Common myeloid progenitor, CD34-positive (primary cell): ENCODE measurements around the gene MAGI1.

Experiments
- CTCF ChIA-PET: fragments of 350-600 bp; sonication (Branson Sonifier 250); formaldehyde crosslinking; loops from one replicate; lab custom pipeline; 2021; ENCODE audit warnings: antibody characterized with exemption; lab: Charles Lee
- POLR2A ChIA-PET: fragments of 350-600 bp; sonication (Branson Sonifier 250); formaldehyde crosslinking; loops from one replicate; lab custom pipeline; 2021; ENCODE audit warnings: antibody characterized with exemption; lab: Charles Lee
- DNase-seq, 3 donors: peaks; one replicate each; pipeline versions ENCODE4 v3.0.0 to v3.0.0-alpha.2; 2013
- H3K27ac ChIP-seq, 2 experiments: 1 replicate in 1 of 2; 2 replicates in 1 of 2; pipeline ENCODE4 v1.7.0; 2013; ENCODE audit warnings: inconsistent platforms in 2 of 2, low read length in 2 of 2, mild to moderate bottlenecking in 2 of 2, low read depth in 1 of 2, moderate library complexity in 1 of 2; ENCODE audit not compliant: severe bottlenecking in 2 of 2, insufficient read depth in 1 of 2, poor library complexity in 1 of 2
- H3K27me3 ChIP-seq, 5 experiments: replicated peaks in 2 of 5; 1 replicate in 3 of 5; 2 replicates in 2 of 5; pipeline versions ENCODE4 v1.6.1 to v1.7.0; 2013; ENCODE audit warnings: low read length in 4 of 5, mild to moderate bottlenecking in 2 of 5, moderate library complexity in 2 of 5, inconsistent platforms in 1 of 5; ENCODE audit not compliant: insufficient read depth in 5 of 5, control insufficient read depth in 4 of 5
- H3K36me3 ChIP-seq, 4 experiments: 1 replicate in 2 of 4; 2 replicates in 2 of 4; pipeline versions ENCODE4 v1.6.1 to v1.7.0; 2013; ENCODE audit warnings: low read length in 3 of 4, control low read depth in 1 of 4, mild to moderate bottlenecking in 1 of 4; ENCODE audit not compliant: control insufficient read depth in 4 of 4, insufficient read depth in 4 of 4
- H3K4me1 ChIP-seq, 4 experiments: 1 replicate in 3 of 4; 2 replicates in 1 of 4; pipeline versions ENCODE4 v1.6.1 to v1.7.1; 2013; ENCODE audit warnings: low read length in 3 of 4, mild to moderate bottlenecking in 3 of 4, control low read depth in 1 of 4, inconsistent platforms in 1 of 4, moderate library complexity in 1 of 4; ENCODE audit not compliant: control insufficient read depth in 4 of 4, insufficient read depth in 4 of 4; ENCODE audit errors: control extremely low read depth in 1 of 4
- H3K4me3 ChIP-seq, 7 experiments: 1 replicate in 4 of 7; 2 replicates in 3 of 7; pipeline versions ENCODE4 v1.5.1 to v1.7.0; 2013; ENCODE audit warnings: mild to moderate bottlenecking in 7 of 7, low read length in 6 of 7, moderate library complexity in 6 of 7, inconsistent platforms in 2 of 7, low read depth in 2 of 7, control low read depth in 1 of 7; ENCODE audit not compliant: insufficient read depth in 4 of 7, control insufficient read depth in 1 of 7; ENCODE audit errors: extremely low read depth in 1 of 7
- H3K9me3 ChIP-seq, 5 experiments: 1 replicate in 4 of 5; 2 replicates in 1 of 5; pipeline versions ENCODE4 v1.6.1 to v1.7.1; 2013; ENCODE audit warnings: low read length in 4 of 5, mild to moderate bottlenecking in 2 of 5, inconsistent platforms in 1 of 5, low read depth in 1 of 5, moderate library complexity in 1 of 5; ENCODE audit not compliant: control insufficient read depth in 4 of 5, insufficient read depth in 2 of 5; ENCODE audit errors: control extremely low read depth in 1 of 5
- WGBS: methylation state at CpG from one replicate; pipeline ENCODE4 v1.1.5; 2013; ENCODE audit not compliant: insufficient coverage; 5-methylcytosine and 5-hydroxymethylcytosine counted together

The MAGI1 gene

GRCh38 chr3:65858749-65859148 lies 180.0 kb downstream of the MAGI1 start:
- Histone ChIP-seq H3K9me3 (peaks cover 0 to 2% (median 0%) of the 10 kb centered on the region in 5 experiments), H3K36me3 (no peaks in the 10 kb centered on the region), H3K27me3 (peaks cover 0 to 6% (median 0%) of the 10 kb centered on the region in 5 experiments), H3K27ac (no peak overlapping the region), H3K4me1 (no peaks in the 10 kb centered on the region), H3K4me3 (no peak overlapping the region)
- no peak for DNase-seq
- ChIA-PET CTCF (interaction anchor here (0.9 kb wide), 1 partner anchor 11 kb away, joined by 3 read pairs; no protein-coding TSS in a partner anchor), POLR2A (no interaction called here)
- 100% methylated on average over 3 of the region's 6 CpGs for WGBS

GRCh38 chr3:65857327-65857726 lies 181.4 kb downstream of the MAGI1 start:
- Histone ChIP-seq H3K4me3 (no peak overlapping the region), H3K36me3 (no peaks in the 10 kb centered on the region), H3K27me3 (peaks cover 0 to 3% (median 0%) of the 10 kb centered on the region in 5 experiments), H3K27ac (no peak overlapping the region), H3K4me1 (no peaks in the 10 kb centered on the region), H3K9me3 (peaks cover 0 to 2% (median 0%) of the 10 kb centered on the region in 5 experiments)
- POLR2A ChIA-PET: no interaction called here
- CTCF ChIA-PET: no interaction called here
- WGBS: 79% methylated on average over 3 of the region's 3 CpGs
- DNase-seq: no peak

GRCh38 chr3:65856907-65857306 lies 181.8 kb downstream of the MAGI1 start:
- 79% methylated on average over 2 of the region's 2 CpGs for WGBS
- POLR2A ChIA-PET: no interaction called here
- CTCF ChIA-PET: no interaction called here
- H3K4me3 ChIP-seq: no peak overlapping the region
- no peaks in the 10 kb centered on the region for H3K36me3 ChIP-seq
- H3K27me3 ChIP-seq: peaks cover 0 to 5% (median 0%) of the 10 kb centered on the region in 5 experiments
- H3K9me3 ChIP-seq: peaks cover 0 to 2% (median 0%) of the 10 kb centered on the region in 5 experiments
- H3K4me1 ChIP-seq: no peaks in the 10 kb centered on the region
- no peak for DNase-seq
- H3K27ac ChIP-seq: no peak overlapping the region

GRCh38 chr3:65855370-65856100 lies 183.2 kb downstream of the MAGI1 start:
- 100% methylated on average over 1 of the region's 4 CpGs for WGBS
- Histone ChIP-seq H3K9me3 (peaks cover 0 to 2% (median 0%) of the 10 kb centered on the region in 5 experiments), H3K36me3 (no peaks in the 10 kb centered on the region), H3K4me3 (no peak overlapping the region), H3K4me1 (no peaks in the 10 kb centered on the region), H3K27me3 (peaks cover 0 to 6% (median 0%) of the 10 kb centered on the region in 5 experiments), H3K27ac (no peak overlapping the region)
- no peak for DNase-seq
- POLR2A ChIA-PET: no interaction called here
- CTCF ChIA-PET: no interaction called here

GRCh38 chr3:65854606-65855304 lies 184.0 kb downstream of the MAGI1 start:
- POLR2A ChIA-PET: no interaction called here
- CTCF ChIA-PET: no interaction called here
- peak in 2 of 3 donors; percentile 1 to 2 for DNase-seq
- H3K27me3 ChIP-seq: peaks cover 0 to 6% (median 0%) of the 10 kb centered on the region in 5 experiments
- no peak overlapping the region for H3K27ac ChIP-seq
- 77% methylated on average over 7 of the region's 8 CpGs for WGBS
- H3K36me3 ChIP-seq: no peaks in the 10 kb centered on the region
- H3K4me1 ChIP-seq: no peaks in the 10 kb centered on the region
- no peak overlapping the region for H3K4me3 ChIP-seq
- peaks cover 0 to 2% (median 0%) of the 10 kb centered on the region in 5 experiments for H3K9me3 ChIP-seq

GRCh38 chr3:65851827-65852226 lies 186.9 kb downstream of the MAGI1 start:
- Histone ChIP-seq H3K9me3 (peaks cover 0 to 2% (median 0%) of the 10 kb centered on the region in 5 experiments), H3K27ac (no peak overlapping the region), H3K4me1 (no peaks in the 10 kb centered on the region), H3K27me3 (peaks cover 0 to 6% (median 0%) of the 10 kb centered on the region in 5 experiments), H3K36me3 (no peaks in the 10 kb centered on the region), H3K4me3 (no peak overlapping the region)
- CTCF ChIA-PET: no interaction called here
- 100% methylated on average over 3 of the region's 4 CpGs for WGBS
- POLR2A ChIA-PET: no interaction called here
- no peak for DNase-seq

- POLR2A ChIA-PET: no interaction called here
- Histone ChIP-seq H3K36me3 (no peaks in the 10 kb centered on the region), H3K9me3 (no peaks in the 10 kb centered on the region), H3K4me3 (no peak overlapping the region), H3K27ac (no peak overlapping the region), H3K4me1 (no peaks in the 10 kb centered on the region), H3K27me3 (peaks cover 0 to 3% (median 0%) of the 10 kb centered on the region in 5 experiments)
- DNase-seq: no peak
- CTCF ChIA-PET: interaction anchor here (1.4 kb wide), 1 partner anchor 10 kb away, joined by 3 read pairs; no protein-coding TSS in a partner anchor
- 100% methylated on average over 2 of the region's 3 CpGs for WGBS
These were observed 188.5 kb downstream of the MAGI1 start for GRCh38 chr3:65850261-65850660.
